Trophoblast cell (in vitro differentiated cells and primary cell): Measurements from ENCODE around the gene S100A13.

ENCODE experiments used
- DNase-seq, 2 donors: peaks; one replicate each; pipeline ENCODE4 v3.0.0-alpha.2; 2016
- H2AFZ ChIP-seq: 2 replicates; pipeline ENCODE4 v1.6.1; 2013; ENCODE audit warnings: low read length, moderate library complexity, mild to moderate bottlenecking; ENCODE audit not compliant: insufficient read depth, poor library complexity
- H2AK5ac ChIP-seq: 2 replicates; pipeline ENCODE4 v1.6.1; 2013; ENCODE audit warnings: mild to moderate bottlenecking, low read length
- H2BK120ac ChIP-seq: 2 replicates; pipeline ENCODE4 v1.6.1; 2013; ENCODE audit warnings: low read length, mild to moderate bottlenecking, moderate library complexity; ENCODE audit not compliant: insufficient read depth, poor library complexity
- H2BK12ac ChIP-seq: 2 replicates; pipeline ENCODE4 v1.6.1; 2013; ENCODE audit warnings: mild to moderate bottlenecking, low read length, moderate library complexity
- H2BK5ac ChIP-seq: 2 replicates; pipeline ENCODE4 v1.6.1; 2013; ENCODE audit warnings: low read length, low read depth, moderate library complexity, mild to moderate bottlenecking; ENCODE audit not compliant: poor library complexity
- H3K14ac ChIP-seq: 2 replicates; pipeline ENCODE4 v1.6.1; 2013; ENCODE audit warnings: mild to moderate bottlenecking, low read length
- H3K18ac ChIP-seq: 2 replicates; pipeline ENCODE4 v1.6.1; 2013; ENCODE audit warnings: mild to moderate bottlenecking, low read length
- H3K23ac ChIP-seq: 2 replicates; pipeline ENCODE4 v1.6.1; 2013; ENCODE audit warnings: low read length
- H3K27ac ChIP-seq: 2 replicates; pipeline ENCODE4 v1.5.1; 2013; ENCODE audit warnings: low read depth, mild to moderate bottlenecking, inconsistent platforms, low read length, moderate library complexity
- H3K27me3 ChIP-seq: 2 replicates; pipeline ENCODE4 v1.6.1; 2013; ENCODE audit warnings: inconsistent platforms, mild to moderate bottlenecking, low read length, moderate library complexity; ENCODE audit not compliant: insufficient read depth
- H3K36me3 ChIP-seq, 2 experiments: 1 replicate in 1 of 2; 2 replicates in 1 of 2; pipeline ENCODE4 v1.6.1; 2013; ENCODE audit warnings: low read length in 2 of 2, mild to moderate bottlenecking in 2 of 2, moderate library complexity in 1 of 2; ENCODE audit not compliant: insufficient read depth in 2 of 2, control insufficient read depth in 1 of 2
- H3K4ac ChIP-seq: 2 replicates; pipeline ENCODE4 v1.6.1; 2013; ENCODE audit warnings: low read depth, mild to moderate bottlenecking, low read length, moderate library complexity
- H3K4me1 ChIP-seq, 2 experiments: 1 replicate in 1 of 2; 2 replicates in 1 of 2; pipeline ENCODE4 v1.6.1; 2013; ENCODE audit warnings: low read length in 2 of 2, mild to moderate bottlenecking in 2 of 2, moderate library complexity in 1 of 2; ENCODE audit not compliant: insufficient read depth in 2 of 2, control insufficient read depth in 1 of 2
- H3K4me2 ChIP-seq: 2 replicates; pipeline ENCODE4 v1.6.1; 2013; ENCODE audit warnings: inconsistent platforms, mild to moderate bottlenecking, low read length, moderate library complexity
- H3K4me3 ChIP-seq: 2 replicates; pipeline ENCODE4 v1.5.1; 2013; ENCODE audit warnings: mild to moderate bottlenecking, low read depth, low read length, inconsistent platforms
- H3K79me1 ChIP-seq: one replicate; pipeline ENCODE4 v1.6.1; 2013; ENCODE audit warnings: low read length
- H3K79me2 ChIP-seq: 2 replicates; pipeline ENCODE4 v1.6.1; 2013; ENCODE audit warnings: low read length, mild to moderate bottlenecking; ENCODE audit not compliant: control insufficient read depth, insufficient read depth, poor library complexity
- H3K9ac ChIP-seq: 2 replicates; pipeline ENCODE4 v1.6.1; 2013; ENCODE audit warnings: mild to moderate bottlenecking, low read length
- H3K9me3 ChIP-seq: 2 replicates; pipeline ENCODE4 v1.6.1; 2013; ENCODE audit warnings: low read depth, mild to moderate bottlenecking, control low read depth, inconsistent platforms, low read length; ENCODE audit not compliant: insufficient read depth
- H4K12ac ChIP-seq: 2 replicates; pipeline ENCODE4 v1.6.1; 2013; ENCODE audit warnings: low read depth, mild to moderate bottlenecking, low read length, moderate library complexity
- H4K8ac ChIP-seq: 2 replicates; pipeline ENCODE4 v1.6.1; 2013; ENCODE audit warnings: low read depth, mild to moderate bottlenecking, low read length, moderate library complexity
- H4K91ac ChIP-seq: one replicate; pipeline ENCODE4 v1.6.1; 2013; ENCODE audit warnings: low read depth, mild to moderate bottlenecking, low read length, moderate library complexity
- whole genome bisulfite sequencing: extraction: QIAGEN DNeasy Blood & Tissue Kit; methylation state at CpG from one replicate; pipeline ENCODE4 v1.1.7; 2013; ENCODE audit warnings: missing lambda C conversion rate; ENCODE audit not compliant: insufficient read length, insufficient coverage; ENCODE audit errors: extremely low coverage; 5-methylcytosine and 5-hydroxymethylcytosine counted together

The S100A13 gene

GRCh38 chr1:153629343-153629665 lies 2.0 kb upstream of the S100A13 start:
- Histone ChIP-seq H2BK12ac (no peak overlapping the region), H4K8ac (no peak overlapping the region), H3K14ac (no peak overlapping the region), H2BK120ac (no peak overlapping the region), H3K4ac (no peak overlapping the region), H3K36me3 (peaks cover 3 to 9% of the 10 kb centered on the region in 2 experiments), H3K27me3 (no peaks in the 10 kb centered on the region), H2AK5ac (peak overlapping the region; percentile 49), H3K4me3 (no peak overlapping the region), H3K9ac (no peak overlapping the region), H3K9me3 (peaks cover 4% of the 10 kb centered on the region), H4K91ac (peak overlapping the region; percentile 11), H3K27ac (no peak overlapping the region), H3K23ac (no peak overlapping the region), H4K12ac (no peak overlapping the region), H3K79me2 (peaks cover 14% of the 10 kb centered on the region), H3K18ac (no peak overlapping the region), H3K4me2 (no peak overlapping the region), H2BK5ac (no peak overlapping the region), H2AFZ (no peak overlapping the region), H3K4me1 (peaks cover 25 to 27% of the 10 kb centered on the region in 2 experiments), H3K79me1 (peaks cover 23% of the 10 kb centered on the region)
- DNase-seq = no peak
- WGBS = no CpG with 5 or more reads among the region's 5 CpGs

GRCh38 chr1:153628638-153629342 lies 1.5 kb upstream of the S100A13 start:
- Histone ChIP-seq H3K27me3 (no peaks in the 10 kb centered on the region), H3K23ac (no peak overlapping the region), H4K91ac (peak overlapping the region; percentile 62), H3K4me3 (no peak overlapping the region), H3K27ac (no peak overlapping the region), H3K4ac (no peak overlapping the region), H3K79me2 (peaks cover 11% of the 10 kb centered on the region), H3K9ac (no peak overlapping the region), H3K14ac (no peak overlapping the region), H2BK120ac (peak overlapping the region; percentile 4), H3K4me1 (peaks cover 25 to 27% of the 10 kb centered on the region in 2 experiments), H2BK5ac (no peak overlapping the region), H3K36me3 (peaks cover 3 to 11% of the 10 kb centered on the region in 2 experiments), H3K18ac (no peak overlapping the region), H3K9me3 (peaks cover 4% of the 10 kb centered on the region), H3K4me2 (no peak overlapping the region), H3K79me1 (peaks cover 19% of the 10 kb centered on the region), H4K12ac (no peak overlapping the region), H2BK12ac (peak overlapping the region; percentile 43), H4K8ac (no peak overlapping the region), H2AK5ac (peak overlapping the region; percentile 49), H2AFZ (no peak overlapping the region)
- no peak for DNase-seq
- WGBS = no CpG with 5 or more reads among the region's 6 CpGs

- H3K4me2 ChIP-seq = peak within 1 kb of the TSS; percentile 76
- H3K79me1 ChIP-seq = peaks cover 19% of the 10 kb centered on the region
- no peak within 1 kb of the TSS for H3K4ac ChIP-seq
- no peak within 1 kb of the TSS for H3K23ac ChIP-seq
- H3K36me3 ChIP-seq = peaks cover 5 to 14% of the 10 kb centered on the region in 2 experiments
- WGBS = no CpG with 5 or more reads among the region's 10 CpGs
- H3K18ac ChIP-seq = peak within 1 kb of the TSS; percentile 28
- H4K12ac ChIP-seq = peak within 1 kb of the TSS; percentile 66
- H4K8ac ChIP-seq = peak within 1 kb of the TSS; percentile 73
- peak within 1 kb of the TSS; percentile 94 for H3K27ac ChIP-seq
- peak within 1 kb of the TSS; percentile 20 for H2AFZ ChIP-seq
- peak within 1 kb of the TSS; percentile 69 for H3K4me3 ChIP-seq
- peak within 1 kb of the TSS; percentile 92 for H4K91ac ChIP-seq
- peaks cover 25 to 27% of the 10 kb centered on the region in 2 experiments for H3K4me1 ChIP-seq
- peak within 1 kb of the TSS; percentile 46 for H2BK12ac ChIP-seq
- H3K27me3 ChIP-seq = no peaks in the 10 kb centered on the region
- H3K14ac ChIP-seq = peak within 1 kb of the TSS; percentile 17
- no peak for DNase-seq
- H2BK120ac ChIP-seq = peak within 1 kb of the TSS; percentile 94
- H3K79me2 ChIP-seq = peaks cover 11% of the 10 kb centered on the region
- H3K9me3 ChIP-seq = no peaks in the 10 kb centered on the region
- H2AK5ac ChIP-seq = peak within 1 kb of the TSS; percentile 49
- peak within 1 kb of the TSS; percentile 93 for H2BK5ac ChIP-seq
- H3K9ac ChIP-seq = no peak within 1 kb of the TSS
Measured at GRCh38 chr1:153627715-153628626, 666 bp upstream of the S100A13 start, which contains the start of gene S100A1. Gene S100A1 (plus strand): TSS chr1:153628434. CDS start chr1:153630522, 2,088 bp downstream.

GRCh38 chr1:153626477-153626903 lies 815 bp downstream of the S100A13 start:
- H3K27ac ChIP-seq = peak overlapping the region; percentile 94
- peak overlapping the region; percentile 93 for H2BK5ac ChIP-seq
- H4K91ac ChIP-seq = peak overlapping the region; percentile 92
- peaks cover 11% of the 10 kb centered on the region for H3K79me2 ChIP-seq
- peak overlapping the region; percentile 57 for H3K9ac ChIP-seq
- peaks cover 19% of the 10 kb centered on the region for H3K79me1 ChIP-seq
- DNase-seq = no peak
- peak overlapping the region; percentile 95 for H3K14ac ChIP-seq
- H3K23ac ChIP-seq = no peak overlapping the region
- H3K4me1 ChIP-seq = peaks cover 25 to 27% of the 10 kb centered on the region in 2 experiments
- H3K36me3 ChIP-seq = peaks cover 5 to 21% of the 10 kb centered on the region in 2 experiments
- H2BK12ac ChIP-seq = peak overlapping the region; percentile 47
- no peaks in the 10 kb centered on the region for H3K27me3 ChIP-seq
- H4K8ac ChIP-seq = peak overlapping the region; percentile 2
- no peak overlapping the region for H4K12ac ChIP-seq
- peak overlapping the region; percentile 69 for H3K4me3 ChIP-seq
- no peak overlapping the region for H2AFZ ChIP-seq
- WGBS = no CpG with 5 or more reads among the region's 3 CpGs
- peak overlapping the region; percentile 39 for H3K18ac ChIP-seq
- peak overlapping the region; percentile 83 for H3K4ac ChIP-seq
- H3K9me3 ChIP-seq = no peaks in the 10 kb centered on the region
- peak overlapping the region; percentile 76 for H3K4me2 ChIP-seq
- peak overlapping the region; percentile 73 for H2BK120ac ChIP-seq
- peak overlapping the region; percentile 14 for H2AK5ac ChIP-seq
